HG02763 (cell line): Measurements from ENCODE around the gene UCN3.

Experiments
- ATAC-seq: cut with Tn5 transposase; IDR thresholded peaks from one replicate; pipeline ENCODE4 v1.9.1; 2021; ENCODE audit warnings: mild to moderate bottlenecking, moderate library complexity; ENCODE audit not compliant: unreplicated experiment

The UCN3 gene

GRCh38 chr10:5364890-5365338 lies at the start of gene UCN3:
Gene UCN3, plus strand, starts transcription at chr10:5364966. Its CDS starts 8,755 bp downstream, at chr10:5373721.
- ATAC-seq: no peak

GRCh38 chr10:5317547-5318107 lies 47.1 kb upstream of the UCN3 start:
- ATAC-seq: no peak

- no peak for ATAC-seq
Observed at GRCh38 chr10:5318148-5318547, 46.6 kb upstream of the UCN3 start.

GRCh38 chr10:5319863-5320262 lies 44.9 kb upstream of the UCN3 start:
- no peak for ATAC-seq

- no peak for ATAC-seq
Observed at GRCh38 chr10:5321273-5321672, 43.5 kb upstream of the UCN3 start.

- no peak for ATAC-seq
Observed at GRCh38 chr10:5323446-5323845, 41.3 kb upstream of the UCN3 start.

GRCh38 chr10:5325076-5325475 lies 39.7 kb upstream of the UCN3 start:
- no peak for ATAC-seq

GRCh38 chr10:5334196-5334880 lies 30.4 kb upstream of the UCN3 start:
- no peak for ATAC-seq

- ATAC-seq: no peak
Observed at GRCh38 chr10:5338010-5338409, 26.8 kb upstream of the UCN3 start.

GRCh38 chr10:5343092-5343491 lies 21.7 kb upstream of the UCN3 start:
- no peak for ATAC-seq

- ATAC-seq: no peak
Observed at GRCh38 chr10:5343561-5343960, 21.2 kb upstream of the UCN3 start.

- no peak for ATAC-seq
Observed at GRCh38 chr10:5343979-5344378, 20.8 kb upstream of the UCN3 start.

- no peak for ATAC-seq
Observed at GRCh38 chr10:5344746-5345145, 20.0 kb upstream of the UCN3 start.

GRCh38 chr10:5346881-5347280 lies 17.9 kb upstream of the UCN3 start:
- ATAC-seq: no peak

GRCh38 chr10:5349362-5349761 lies 15.4 kb upstream of the UCN3 start:
- no peak for ATAC-seq

- ATAC-seq: peak; percentile 74
Observed at GRCh38 chr10:5354068-5354467, 10.7 kb upstream of the UCN3 start.

GRCh38 chr10:5355594-5356301 lies 9.0 kb upstream of the UCN3 start:
- no peak for ATAC-seq

GRCh38 chr10:5356302-5356763 lies 8.4 kb upstream of the UCN3 start:
- ATAC-seq: no peak

GRCh38 chr10:5360318-5360915 lies 4.3 kb upstream of the UCN3 start:
- no peak for ATAC-seq

- no peak for ATAC-seq
Observed at GRCh38 chr10:5361966-5362365, 2.8 kb upstream of the UCN3 start.

GRCh38 chr10:5362873-5363272 lies 1.9 kb upstream of the UCN3 start:
- no peak for ATAC-seq

GRCh38 chr10:5364374-5364773 lies 392 bp upstream of the UCN3 start:
- no peak for ATAC-seq
